MCF 10A (cell line): Measurements from ENCODE around the gene SULT1A4. TPM values are rescaled to one million over a fixed set of nuclear protein-coding genes. Genes with fewer than 3 reads are reported as not detected.
"Not testable (repeated sequence)": the region's sequence is repeated elsewhere in the genome, so short reads cannot be mapped to it uniquely, and the experiment has no call there.

Source experiments
- Bru-seq: library from RNA; stranded (reverse); fragments of 400-500 nt; gene quantifications from one replicate; lab custom pipeline; 2021; lab: Mats Ljungman, UMichigan
- BruChase-seq, 2 experiments: library from RNA; stranded (reverse); fragments of 400-500 nt; gene quantifications; one replicate each; lab custom pipeline; 2021; lab: Mats Ljungman, UMichigan
- BruUV-seq: library from RNA; stranded (reverse); fragments of 400-500 nt; replicated peaks from 2 replicates; lab custom pipeline; 2021; lab: Mats Ljungman, UMichigan
- CTCF ChIA-PET: fragments of 300-600 bp; sonication (Branson Sonifier 250); formaldehyde crosslinking; extraction: SDS; loops from one replicate; lab custom pipeline; 2021; ENCODE audit warnings: antibody characterized with exemption, inconsistent platforms; lab: Yijun Ruan, JAX
- POLR2A ChIA-PET: fragments of 300-600, 350-650 bp; sonication (Branson Sonifier 250); formaldehyde crosslinking; extraction: SDS; loops from one replicate; lab custom pipeline; 2020; ENCODE audit warnings: antibody characterized with exemption, inconsistent platforms; lab: Yijun Ruan, JAX
- DNase-seq: peaks from one replicate; pipeline ENCODE4 v3.0.0-alpha.2; 2018; ENCODE audit not compliant: unreplicated experiment
- H3K27ac Mint-ChIP-seq: one replicate; pipeline ENCODE4 v1.8.0; 2022; ENCODE audit warnings: mild to moderate bottlenecking, low read depth, mixed read lengths; ENCODE audit not compliant: unreplicated experiment
- H3K27me3 Mint-ChIP-seq: one replicate; pipeline ENCODE4 v1.8.0; 2022; ENCODE audit warnings: mixed read lengths; ENCODE audit not compliant: insufficient read depth, unreplicated experiment
- H3K36me3 Mint-ChIP-seq: one replicate; pipeline ENCODE4 v1.8.0; 2022; ENCODE audit warnings: mild to moderate bottlenecking, moderate library complexity, mixed read lengths; ENCODE audit not compliant: insufficient read depth, unreplicated experiment
- H3K4me1 Mint-ChIP-seq: one replicate; pipeline ENCODE4 v1.8.0; 2022; ENCODE audit warnings: mixed read lengths; ENCODE audit not compliant: insufficient read depth, unreplicated experiment
- H3K4me3 Mint-ChIP-seq: one replicate; pipeline ENCODE4 v1.8.0; 2022; ENCODE audit warnings: mild to moderate bottlenecking, moderate library complexity, mixed read lengths; ENCODE audit not compliant: unreplicated experiment
- H3K9me3 Mint-ChIP-seq: one replicate; pipeline ENCODE4 v1.8.0; 2022; ENCODE audit warnings: mixed read lengths; ENCODE audit not compliant: unreplicated experiment
- intact Hi-C: fragments of 100-400 bp; cut with micrococcal nuclease; formaldehyde crosslinking; loops from 2 replicates; pipeline ENCODE4 v1.14.1; 2022
- long read RNA-seq: library from polyadenylated mRNA; stranded (forward); transcript quantifications from one replicate; pipeline ENCODE4 v2.0.0, GENCODE V29; 2022
- total RNA-seq: library from RNA; stranded (reverse); gene quantifications from 2 replicates; pipeline ENCODE4 v1.2.3, GENCODE V29; 2022

Gene SULT1A4
- 1.2 and 5.5 TPM in 2 replicates for total RNA-seq
- Bru-seq, nascent RNA = not detected
- not detected for BruChase-seq, experiment 1, labeled RNA remaining after a 6-hour chase
- BruChase-seq, experiment 2, labeled RNA remaining after a 2-hour chase = not detected
- long read RNA-seq, partial matches to known transcripts = 0 of 1 reads
- long read RNA-seq, other reads (novel, unspliced or antisense) = 1 of 1 reads

DNA sequence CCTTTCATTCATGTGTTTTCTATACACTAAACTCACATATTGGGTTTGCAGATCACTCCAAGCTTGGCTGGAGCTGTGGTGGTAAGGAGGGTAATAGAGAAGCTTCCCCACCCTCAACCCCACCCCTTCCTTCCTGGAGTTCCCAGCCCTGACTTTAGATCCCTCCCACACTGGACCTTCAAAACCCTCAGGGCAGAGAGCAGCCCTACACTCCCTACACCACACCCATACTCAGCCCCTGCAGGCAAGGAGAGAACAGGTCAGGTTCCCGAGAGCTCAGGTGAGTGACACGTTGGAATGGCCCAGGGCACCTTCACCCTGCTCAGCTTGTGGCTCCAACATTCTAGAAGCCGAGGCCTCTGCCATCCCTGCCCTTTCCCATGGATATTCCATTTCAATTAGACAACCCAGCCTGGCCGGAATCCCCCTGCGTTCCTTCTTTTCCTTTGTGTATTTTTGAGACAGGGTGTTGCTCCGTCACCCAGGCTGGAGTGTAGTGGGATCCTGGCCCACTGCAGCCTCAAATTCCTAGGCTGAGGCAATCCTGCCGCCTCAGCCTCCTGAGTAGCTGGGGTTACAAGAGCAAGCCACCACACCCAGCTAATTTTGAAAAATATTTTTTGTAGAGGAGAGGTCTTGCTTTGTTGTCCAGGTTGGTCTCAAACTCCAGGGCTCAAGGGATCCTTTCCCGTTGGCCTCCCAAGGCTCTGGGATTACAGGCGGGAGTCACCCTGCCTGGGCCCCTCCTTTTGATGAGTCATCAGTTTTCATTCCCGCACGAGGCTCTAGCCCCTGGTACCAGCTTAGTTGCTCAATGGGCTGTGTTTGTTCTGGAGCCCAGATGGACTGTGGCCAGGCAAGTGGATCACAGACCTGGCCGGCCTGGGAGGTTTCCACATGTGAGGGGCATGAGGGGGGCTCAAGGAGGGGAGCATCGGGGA, at the start of gene SULT1A4:
Gene SULT1A4 (plus strand): TSS at position 208 of the 941 bp plus-strand sequence. CDS start 1,473 bp downstream, outside the sequence.
- H3K4me1 Mint-ChIP-seq, intact Hi-C loops, H3K36me3 Mint-ChIP-seq, CTCF ChIA-PET, POLR2A ChIA-PET, BruUV-seq, H3K4me3 Mint-ChIP-seq, DNase-seq, H3K27me3 Mint-ChIP-seq, H3K9me3 Mint-ChIP-seq, H3K27ac Mint-ChIP-seq: not testable (repeated sequence)

DNA sequence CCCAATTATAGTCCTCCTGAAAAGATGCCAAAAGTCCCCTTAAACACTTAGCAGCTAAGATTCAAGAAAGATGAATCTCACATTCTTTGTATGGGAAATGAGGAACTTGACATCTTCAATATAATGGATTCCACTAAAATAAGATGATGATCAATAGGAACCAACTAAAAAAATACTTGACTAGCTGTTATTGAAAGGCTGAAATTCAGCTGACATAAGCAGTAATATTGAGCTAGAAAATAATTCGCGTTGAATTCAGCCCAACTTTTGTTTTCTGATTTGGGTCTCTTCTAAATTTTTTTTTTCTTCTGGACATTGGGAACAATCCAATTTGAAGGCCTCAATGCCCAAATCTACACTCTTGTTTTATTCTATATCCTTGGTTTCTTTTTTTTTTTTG, 36.1 kb upstream of the SULT1A4 start:
- H3K4me1 Mint-ChIP-seq, CTCF ChIA-PET, H3K27ac Mint-ChIP-seq, POLR2A ChIA-PET, H3K9me3 Mint-ChIP-seq, H3K4me3 Mint-ChIP-seq, BruUV-seq, intact Hi-C loops, DNase-seq, H3K27me3 Mint-ChIP-seq: not testable (repeated sequence)
- peaks cover 16% of the 10 kb centered on the region for H3K36me3 Mint-ChIP-seq

DNA sequence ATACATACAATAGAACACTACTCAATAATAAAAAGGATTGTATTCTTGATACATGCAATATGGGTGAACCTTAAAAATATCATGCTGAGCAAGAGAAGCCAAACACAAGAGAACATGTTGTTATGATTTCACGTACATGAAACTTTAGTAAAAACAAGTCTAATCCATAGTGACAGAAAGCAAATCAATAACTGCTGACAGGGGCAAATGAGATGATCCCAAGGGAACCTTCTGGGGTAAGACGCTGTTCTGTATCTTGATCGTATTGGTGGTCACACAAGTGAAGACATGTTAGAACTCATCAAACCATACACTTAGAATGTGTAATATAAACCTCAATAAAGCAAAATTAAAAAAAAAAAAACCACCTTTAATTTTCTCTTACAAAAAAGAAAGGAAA, 34.3 kb upstream of the SULT1A4 start:
- CTCF ChIA-PET, H3K27ac Mint-ChIP-seq, H3K4me1 Mint-ChIP-seq, POLR2A ChIA-PET, DNase-seq, H3K4me3 Mint-ChIP-seq, H3K9me3 Mint-ChIP-seq, H3K27me3 Mint-ChIP-seq, BruUV-seq, intact Hi-C loops: not testable (repeated sequence)
- H3K36me3 Mint-ChIP-seq = peaks cover 23% of the 10 kb centered on the region

DNA sequence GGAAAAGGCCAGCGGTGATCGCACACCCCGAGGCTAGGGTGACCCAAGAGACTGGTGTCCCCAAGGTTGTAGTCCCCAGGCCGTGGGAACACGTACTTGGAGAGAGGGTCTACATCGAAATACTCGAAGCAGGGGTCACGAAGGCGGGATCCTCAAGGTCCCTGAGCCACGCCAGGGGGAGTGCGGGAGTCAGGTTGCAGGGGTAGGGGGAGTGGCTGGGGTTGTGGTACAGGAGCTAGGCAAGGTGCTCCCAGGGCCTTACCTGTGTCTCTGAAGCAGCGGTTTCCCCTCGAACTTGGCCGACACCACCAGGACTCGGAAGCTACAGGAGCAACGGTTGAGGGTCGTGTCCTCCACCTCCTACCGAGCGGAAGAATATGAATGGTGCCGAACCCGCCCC, 6.0 kb upstream of the SULT1A4 start:
- POLR2A ChIA-PET, H3K4me3 Mint-ChIP-seq, intact Hi-C loops, H3K27me3 Mint-ChIP-seq, H3K4me1 Mint-ChIP-seq, CTCF ChIA-PET, H3K9me3 Mint-ChIP-seq, BruUV-seq, H3K27ac Mint-ChIP-seq, H3K36me3 Mint-ChIP-seq, DNase-seq: not testable (repeated sequence)

DNA sequence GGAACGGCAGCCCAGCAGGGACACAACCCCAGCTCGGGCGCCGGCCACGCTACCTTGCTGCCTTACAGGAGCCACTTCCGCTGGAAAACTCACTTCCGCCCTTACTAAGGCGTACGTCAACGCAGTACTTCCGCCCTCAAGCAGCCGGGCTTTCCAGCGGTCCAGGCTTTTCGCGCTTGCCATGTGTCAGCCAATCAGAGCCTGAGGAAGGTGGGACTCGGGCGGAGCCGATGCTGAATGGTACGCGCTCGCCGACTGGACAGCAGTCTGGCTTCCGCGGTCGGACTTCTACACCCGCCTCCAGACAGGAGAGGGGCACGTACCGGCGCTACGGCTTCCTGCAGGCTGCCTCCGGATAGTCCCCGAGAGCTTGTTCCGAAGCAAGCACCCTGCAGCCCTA, 5.4 kb upstream of the SULT1A4 start, which contains the start of the genes BOLA2 and SLX1B:
Gene BOLA2 (minus strand): TSS at position 83 of the 400 bp plus-strand sequence. CDS start 98 bp downstream, outside the sequence.
Gene SLX1B (plus strand): TSS at position 265 of the 400 bp plus-strand sequence.
- BruUV-seq, intact Hi-C loops, DNase-seq, H3K27ac Mint-ChIP-seq, H3K27me3 Mint-ChIP-seq, H3K9me3 Mint-ChIP-seq, H3K4me3 Mint-ChIP-seq, H3K36me3 Mint-ChIP-seq, H3K4me1 Mint-ChIP-seq, CTCF ChIA-PET, POLR2A ChIA-PET: not testable (repeated sequence)

DNA sequence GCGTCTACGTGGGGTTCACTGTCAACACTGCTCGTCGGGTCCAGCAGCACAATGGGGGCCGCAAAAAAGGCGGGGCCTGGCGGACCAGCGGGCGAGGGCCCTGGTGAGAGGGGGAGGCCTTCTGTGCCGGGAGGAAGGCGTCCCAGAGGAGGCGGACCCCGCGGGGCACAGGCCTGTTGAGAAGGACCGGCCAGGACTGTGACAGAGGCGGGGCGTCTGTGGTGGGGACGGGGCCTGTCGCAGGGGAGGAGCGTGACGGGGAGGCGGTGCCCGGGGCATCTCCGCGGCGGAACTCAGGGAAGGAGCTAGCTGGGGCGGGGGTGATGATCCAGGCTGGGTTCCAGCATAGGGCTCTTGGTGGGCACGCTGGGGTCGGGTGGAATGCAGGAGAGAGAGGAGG, 4.9 kb upstream of the SULT1A4 start:
- CTCF ChIA-PET, H3K4me3 Mint-ChIP-seq, H3K4me1 Mint-ChIP-seq, H3K27me3 Mint-ChIP-seq, POLR2A ChIA-PET, H3K9me3 Mint-ChIP-seq, intact Hi-C loops, H3K27ac Mint-ChIP-seq, DNase-seq, H3K36me3 Mint-ChIP-seq, BruUV-seq: not testable (repeated sequence)

DNA sequence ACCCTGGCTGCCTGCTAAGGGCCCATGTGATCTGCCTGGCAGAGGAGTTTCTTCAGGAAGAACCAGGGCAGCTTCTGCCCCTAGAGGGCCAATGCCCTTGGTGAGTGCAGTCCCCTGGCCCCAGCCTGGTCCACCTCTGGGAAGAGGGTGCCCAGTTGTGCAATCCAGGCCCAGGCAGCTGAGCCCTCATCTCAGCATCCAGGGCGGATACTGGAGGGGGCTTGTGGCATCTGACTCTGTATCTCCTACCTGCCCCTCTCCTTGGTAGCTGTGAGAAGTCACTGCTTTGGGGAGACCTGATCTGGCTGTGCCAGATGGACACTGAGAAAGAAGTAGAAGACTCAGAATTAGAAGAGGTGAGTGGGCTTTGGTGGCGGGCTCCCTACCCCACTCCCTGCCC, 2.1 kb upstream of the SULT1A4 start:
- BruUV-seq, H3K4me3 Mint-ChIP-seq, CTCF ChIA-PET, H3K4me1 Mint-ChIP-seq, H3K9me3 Mint-ChIP-seq, H3K27ac Mint-ChIP-seq, DNase-seq, H3K27me3 Mint-ChIP-seq, H3K36me3 Mint-ChIP-seq, intact Hi-C loops, POLR2A ChIA-PET: not testable (repeated sequence)

DNA sequence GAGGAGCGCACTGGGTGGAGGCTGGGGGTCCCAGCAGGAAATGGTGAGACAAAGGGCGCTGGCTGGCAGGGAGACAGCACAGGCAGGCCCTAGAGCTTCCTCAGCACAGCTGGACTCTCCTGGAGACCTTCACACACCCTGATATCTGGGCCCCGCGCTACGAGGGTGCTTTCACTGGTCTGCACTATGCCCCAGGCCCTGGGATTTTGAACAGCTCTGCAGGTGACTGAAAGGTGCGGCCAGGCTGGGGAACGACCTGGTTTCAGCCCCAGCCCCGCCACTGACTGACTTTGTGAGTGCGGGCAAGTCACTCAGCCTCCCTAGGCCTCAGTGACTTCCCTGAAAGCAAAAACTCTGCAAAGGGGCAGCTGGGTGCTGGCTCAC, 926 bp downstream of the SULT1A4 start:
- POLR2A ChIA-PET, BruUV-seq, H3K4me3 Mint-ChIP-seq, intact Hi-C loops, CTCF ChIA-PET, H3K27ac Mint-ChIP-seq, DNase-seq, H3K36me3 Mint-ChIP-seq, H3K9me3 Mint-ChIP-seq, H3K27me3 Mint-ChIP-seq, H3K4me1 Mint-ChIP-seq: not testable (repeated sequence)
